GM23338 (cell line): Measurements from ENCODE around the gene UBE2I. TPM values are rescaled to one million over a fixed set of nuclear protein-coding genes. Genes with fewer than 3 reads are reported as not detected.

Experiments used
- ATAC-seq: fragments of 200-7000 bp; cut with Tn5 transposase; 3 replicates; pipeline ENCODE4 v1.9.1; 2020
- DNase-seq: peaks from one replicate; pipeline ENCODE4 v3.0.0-alpha.2; 2015; ENCODE audit warnings: low spot score
- H2AFZ ChIP-seq: fragments of 200-600 bp; sonication (generic); 2 replicates; pipeline ENCODE4 v1.8.0; 2016; ENCODE audit warnings: antibody characterized with exemption, mild to moderate bottlenecking, moderate library complexity
- H3F3A ChIP-seq: fragments of 200-600 bp; sonication (generic); replicated peaks from 2 replicates; pipeline ENCODE4 v1.8.0; 2017; ENCODE audit warnings: antibody characterized with exemption, mixed run types, low read depth
- H3K27ac ChIP-seq: fragments of 200-600 bp; sonication (generic); 2 replicates; pipeline ENCODE4 v1.6.1; 2016; ENCODE audit warnings: low read depth
- H3K27me3 ChIP-seq: fragments of 200-600 bp; sonication (generic); 2 replicates; pipeline ENCODE4 v1.8.0; 2016; ENCODE audit warnings: mild to moderate bottlenecking, mixed run types, moderate library complexity; ENCODE audit not compliant: insufficient read depth
- H3K36me3 ChIP-seq: fragments of 200-600 bp; sonication (generic); 2 replicates; pipeline ENCODE4 v1.8.0; 2016; ENCODE audit warnings: mild to moderate bottlenecking; ENCODE audit not compliant: insufficient read depth
- H3K4me1 ChIP-seq: fragments of 200-600 bp; sonication (generic); 2 replicates; pipeline ENCODE4 v1.8.0; 2016; ENCODE audit warnings: mild to moderate bottlenecking, moderate library complexity; ENCODE audit not compliant: insufficient read depth
- H3K4me2 ChIP-seq: fragments of 200-600 bp; sonication (generic); 2 replicates; pipeline ENCODE4 v1.7.1; 2017; ENCODE audit warnings: mixed run types
- H3K4me3 ChIP-seq: fragments of 200-600 bp; sonication (generic); 2 replicates; pipeline ENCODE4 v1.6.1; 2016; ENCODE audit warnings: mixed run types
- H3K79me2 ChIP-seq: fragments of 200-600 bp; sonication (generic); replicated peaks from 2 replicates; pipeline ENCODE4 v1.8.0; 2017; ENCODE audit warnings: mild to moderate bottlenecking; ENCODE audit not compliant: insufficient read depth
- H3K9me2 ChIP-seq: fragments of 200-600 bp; sonication (generic); 2 replicates; pipeline ENCODE4 v1.8.0; 2017; ENCODE audit not compliant: insufficient read depth
- H4K20me1 ChIP-seq: fragments of 200-600 bp; sonication (generic); replicated peaks from 2 replicates; pipeline ENCODE4 v1.8.0; 2017; ENCODE audit warnings: mild to moderate bottlenecking; ENCODE audit not compliant: insufficient read depth
- H3K27ac Mint-ChIP-seq: 2 replicates; pipeline ENCODE4 v1.8.0; 2020; ENCODE audit warnings: inconsistent platforms, mild to moderate bottlenecking, moderate library complexity, mixed read lengths
- H3K27me3 Mint-ChIP-seq: 3 replicates; pipeline ENCODE4 v1.8.0; 2022; ENCODE audit warnings: low read depth, mild to moderate bottlenecking, moderate library complexity, mixed read lengths, inconsistent platforms; ENCODE audit not compliant: insufficient read depth, poor library complexity
- H3K36me3 Mint-ChIP-seq: 3 replicates; pipeline ENCODE4 v1.8.0; 2021; ENCODE audit warnings: low read depth, mild to moderate bottlenecking, inconsistent platforms, moderate library complexity, mixed read lengths
- H3K4me1 Mint-ChIP-seq: 3 replicates; pipeline ENCODE4 v1.8.0; 2020; ENCODE audit warnings: mild to moderate bottlenecking, inconsistent platforms, mixed read lengths
- H3K4me3 Mint-ChIP-seq: 3 replicates; pipeline ENCODE4 v1.8.0; 2021; ENCODE audit warnings: moderate library complexity, mild to moderate bottlenecking, inconsistent platforms, mixed read lengths
- H3K9me3 Mint-ChIP-seq: 3 replicates; pipeline ENCODE4 v1.8.0; 2020; ENCODE audit warnings: moderate library complexity, mild to moderate bottlenecking, inconsistent platforms, mixed read lengths
- CREB1 ChIP-seq: fragments of 250-450 bp; sonication (Bioruptor Pico); IDR thresholded peaks from 2 replicates; pipeline ENCODE4 v1.5.0; 2020; ENCODE audit warnings: low read depth, mild to moderate bottlenecking, moderate library complexity
- EZH2 ChIP-seq: fragments of 200-600 bp; sonication (generic); IDR thresholded peaks from one replicate; pipeline ENCODE4 v1.8.0; 2017; ENCODE audit warnings: antibody characterized with exemption, mild to moderate bottlenecking, low read depth; ENCODE audit not compliant: unreplicated experiment
- EZH2phosphoT487 ChIP-seq: fragments of 200-600 bp; sonication (generic); IDR thresholded peaks from one replicate; pipeline ENCODE4 v1.8.1; 2018; ENCODE audit warnings: antibody characterized with exemption; ENCODE audit not compliant: unreplicated experiment
- JUNB ChIP-seq: IDR thresholded peaks from one replicate; pipeline ENCODE4 v1.6.1; 2016; ENCODE audit warnings: antibody characterized with exemption; ENCODE audit not compliant: unreplicated experiment
- NANOG ChIP-seq: IDR thresholded peaks from 2 replicates; pipeline ENCODE4 v1.6.1; 2016; ENCODE audit warnings: antibody characterized with exemption, borderline replicate concordance
- POLR2AphosphoS5 ChIP-seq: IDR thresholded peaks from 2 replicates; pipeline ENCODE4 v1.6.1; 2016; ENCODE audit warnings: antibody characterized with exemption, low read depth
- STAT1 ChIP-seq: IDR thresholded peaks from one replicate; pipeline ENCODE4 v1.6.1; 2016; ENCODE audit warnings: antibody characterized with exemption; ENCODE audit not compliant: unreplicated experiment
- ZNF114 ChIP-seq: fragments of 250-450 bp; sonication (Bioruptor Pico); IDR thresholded peaks from 2 replicates; pipeline ENCODE4 v1.5.0; 2020; ENCODE audit warnings: mild to moderate bottlenecking, moderate library complexity
- ZNF331 ChIP-seq: fragments of 250-450 bp; sonication (Bioruptor Pico); IDR thresholded peaks from 2 replicates; pipeline ENCODE4 v1.5.0; 2020; ENCODE audit warnings: low read depth, mild to moderate bottlenecking, moderate library complexity
- ZNF462 ChIP-seq: fragments of 250-450 bp; sonication (Bioruptor Pico); IDR thresholded peaks from 2 replicates; pipeline ENCODE4 v1.5.0; 2020; ENCODE audit warnings: mild to moderate bottlenecking, moderate library complexity
- polyA plus RNA-seq: library from polyadenylated mRNA; unstranded; fragments of >200 nt; fragmentation: Nextera tagmentation; extraction: Ambion mirVana; gene quantifications from 2 replicates; pipeline ENCODE4 v1.2.1, GENCODE V29; 2016
- total RNA-seq: library from RNA; depleted of rRNA; stranded (reverse); fragments of >200 nt; shearing (Covaris generic); gene quantifications from 2 replicates; pipeline ENCODE4 v1.2.3, GENCODE V29; 2014
- TF ChIP-seq, protein P1 (sequence below): IDR thresholded peaks from one replicate; pipeline ENCODE4 v1.6.1; 2018; ENCODE audit warnings: antibody characterized with exemption; ENCODE audit not compliant: unreplicated experiment

UBE2I gene
- total and polyA plus RNA-seq, 2 experiments from 2014 or later: 116 to 220 TPM

GRCh38 chr16:1301562-1301961, 7.9 kb upstream of the UBE2I start:
- H3K9me2 ChIP-seq: no peaks in the 10 kb centered on the region
- H3K36me3 Mint-ChIP-seq: no peaks in the 10 kb centered on the region
- H3K9me3 Mint-ChIP-seq: no peaks in the 10 kb centered on the region
- peaks cover 8% of the 10 kb centered on the region for H3F3A ChIP-seq
- ATAC-seq (no peak), DNase-seq (no peak)
- peaks cover 9% of the 10 kb centered on the region for H3K4me1 ChIP-seq
- H3K4me3 ChIP-seq: no peak overlapping the region
- H4K20me1 ChIP-seq: no peaks in the 10 kb centered on the region
- H3K79me2 ChIP-seq: no peaks in the 10 kb centered on the region
- H3K27ac ChIP-seq: no peak overlapping the region
- peaks cover 30% of the 10 kb centered on the region for H3K27me3 Mint-ChIP-seq
- no peak overlapping the region; the same call in 2 of the 3 replicates for H3K4me3 Mint-ChIP-seq
- no peaks in the 10 kb centered on the region; the same call in 1 of the 2 replicates for H3K27me3 ChIP-seq
- H3K4me2 ChIP-seq: peak overlapping the region; percentile 67; the same call in 1 of the 2 replicates
- no peak overlapping the region for H2AFZ ChIP-seq
- H3K4me1 Mint-ChIP-seq: peaks cover 21% of the 10 kb centered on the region
- TF ChIP-seq ZNF462 (CRISPR knock-in tag): no peak
- TF ChIP-seq, protein P1, sequence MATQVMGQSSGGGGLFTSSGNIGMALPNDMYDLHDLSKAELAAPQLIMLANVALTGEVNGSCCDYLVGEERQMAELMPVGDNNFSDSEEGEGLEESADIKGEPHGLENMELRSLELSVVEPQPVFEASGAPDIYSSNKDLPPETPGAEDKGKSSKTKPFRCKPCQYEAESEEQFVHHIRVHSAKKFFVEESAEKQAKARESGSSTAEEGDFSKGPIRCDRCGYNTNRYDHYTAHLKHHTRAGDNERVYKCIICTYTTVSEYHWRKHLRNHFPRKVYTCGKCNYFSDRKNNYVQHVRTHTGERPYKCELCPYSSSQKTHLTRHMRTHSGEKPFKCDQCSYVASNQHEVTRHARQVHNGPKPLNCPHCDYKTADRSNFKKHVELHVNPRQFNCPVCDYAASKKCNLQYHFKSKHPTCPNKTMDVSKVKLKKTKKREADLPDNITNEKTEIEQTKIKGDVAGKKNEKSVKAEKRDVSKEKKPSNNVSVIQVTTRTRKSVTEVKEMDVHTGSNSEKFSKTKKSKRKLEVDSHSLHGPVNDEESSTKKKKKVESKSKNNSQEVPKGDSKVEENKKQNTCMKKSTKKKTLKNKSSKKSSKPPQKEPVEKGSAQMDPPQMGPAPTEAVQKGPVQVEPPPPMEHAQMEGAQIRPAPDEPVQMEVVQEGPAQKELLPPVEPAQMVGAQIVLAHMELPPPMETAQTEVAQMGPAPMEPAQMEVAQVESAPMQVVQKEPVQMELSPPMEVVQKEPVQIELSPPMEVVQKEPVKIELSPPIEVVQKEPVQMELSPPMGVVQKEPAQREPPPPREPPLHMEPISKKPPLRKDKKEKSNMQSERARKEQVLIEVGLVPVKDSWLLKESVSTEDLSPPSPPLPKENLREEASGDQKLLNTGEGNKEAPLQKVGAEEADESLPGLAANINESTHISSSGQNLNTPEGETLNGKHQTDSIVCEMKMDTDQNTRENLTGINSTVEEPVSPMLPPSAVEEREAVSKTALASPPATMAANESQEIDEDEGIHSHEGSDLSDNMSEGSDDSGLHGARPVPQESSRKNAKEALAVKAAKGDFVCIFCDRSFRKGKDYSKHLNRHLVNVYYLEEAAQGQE: no peak
- no peak for TF ChIP-seq EZH2
- no peak for TF ChIP-seq CREB1 (CRISPR knock-in tag)
- no peak for TF ChIP-seq JUNB
- no peak for TF ChIP-seq ZNF331
- no peak for TF ChIP-seq STAT1
- TF ChIP-seq NANOG: no peak
- TF ChIP-seq EZH2phosphoT487: no peak
- TF ChIP-seq POLR2AphosphoS5: no peak
- no peak for TF ChIP-seq ZNF114 (CRISPR knock-in tag)
- no peak overlapping the region for H3K27ac Mint-ChIP-seq
- no peaks in the 10 kb centered on the region for H3K36me3 ChIP-seq
